Upper lobe of left lung (tissue), 4 donors: ENCODE measurements around the gene TMEM184A.

Source experiments
- EP300 ChIP-seq, 4 donors: sonication (generic); formaldehyde crosslinking; IDR thresholded peaks; one replicate each; pipeline ENCODE4 v1.5.1; 2017; ENCODE audit warnings: antibody characterized with exemption in 4 of 4, control low read depth in 2 of 4
- POLR2A ChIP-seq, 4 donors: fragments of 450-650 bp; IDR thresholded peaks; one replicate each; pipeline ENCODE4 v1.5.1; 2016 to 2017; ENCODE audit warnings: antibody characterized with exemption in 4 of 4, mild to moderate bottlenecking in 2 of 4
- TF ChIP-seq, protein P1 (sequence below), 6 experiments: fragments of 450-650 bp in 4 of 6; fragments of 200-600 bp in 2 of 6; sonication (generic) in 2 of 6; IDR thresholded peaks; one replicate each; pipeline ENCODE4 v1.5.1; 2016 to 2019; ENCODE audit warnings: antibody characterized with exemption in 6 of 6

DNA sequence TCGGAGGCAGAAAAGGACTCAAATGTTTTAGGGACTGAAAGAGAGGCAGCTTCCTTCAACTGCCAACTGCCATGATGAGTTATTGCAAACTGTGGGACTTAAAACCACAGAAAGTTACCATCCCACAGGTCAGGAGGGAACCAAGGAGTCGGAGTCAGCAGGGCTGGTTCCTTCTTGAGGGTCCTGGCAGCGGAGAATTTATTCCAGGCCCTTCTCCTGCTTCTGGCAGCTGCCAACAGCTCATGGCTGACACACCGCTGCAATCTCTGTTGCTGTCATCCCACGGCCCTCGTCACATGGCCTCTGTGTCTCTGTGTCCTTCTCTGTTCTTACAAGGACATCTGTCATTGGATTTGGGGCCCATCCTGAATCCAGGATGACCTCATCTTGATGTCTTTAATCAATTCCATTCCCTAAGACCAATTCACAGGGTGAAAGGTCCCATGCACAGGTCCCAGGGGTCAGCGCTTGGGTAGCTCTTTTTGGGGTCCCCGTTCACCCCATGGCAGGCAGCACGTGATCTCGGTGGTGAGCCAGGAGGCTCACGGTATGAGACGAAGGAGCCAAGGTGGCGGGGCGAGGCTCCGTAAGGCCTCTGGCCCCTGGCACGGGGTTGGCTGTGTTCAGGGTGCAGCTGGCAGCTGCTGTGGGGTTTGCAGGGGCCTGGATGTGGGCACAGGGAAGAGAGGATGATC is 41.2 kb upstream of the TMEM184A start:
- TF ChIP-seq, protein P1, sequence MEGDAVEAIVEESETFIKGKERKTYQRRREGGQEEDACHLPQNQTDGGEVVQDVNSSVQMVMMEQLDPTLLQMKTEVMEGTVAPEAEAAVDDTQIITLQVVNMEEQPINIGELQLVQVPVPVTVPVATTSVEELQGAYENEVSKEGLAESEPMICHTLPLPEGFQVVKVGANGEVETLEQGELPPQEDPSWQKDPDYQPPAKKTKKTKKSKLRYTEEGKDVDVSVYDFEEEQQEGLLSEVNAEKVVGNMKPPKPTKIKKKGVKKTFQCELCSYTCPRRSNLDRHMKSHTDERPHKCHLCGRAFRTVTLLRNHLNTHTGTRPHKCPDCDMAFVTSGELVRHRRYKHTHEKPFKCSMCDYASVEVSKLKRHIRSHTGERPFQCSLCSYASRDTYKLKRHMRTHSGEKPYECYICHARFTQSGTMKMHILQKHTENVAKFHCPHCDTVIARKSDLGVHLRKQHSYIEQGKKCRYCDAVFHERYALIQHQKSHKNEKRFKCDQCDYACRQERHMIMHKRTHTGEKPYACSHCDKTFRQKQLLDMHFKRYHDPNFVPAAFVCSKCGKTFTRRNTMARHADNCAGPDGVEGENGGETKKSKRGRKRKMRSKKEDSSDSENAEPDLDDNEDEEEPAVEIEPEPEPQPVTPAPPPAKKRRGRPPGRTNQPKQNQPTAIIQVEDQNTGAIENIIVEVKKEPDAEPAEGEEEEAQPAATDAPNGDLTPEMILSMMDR (IDR thresholded peaks at IDR 0.05), result no peak
- TF ChIP-seq POLR2A (IDR thresholded peaks at IDR 0.05) (no peak), EP300 (IDR thresholded peaks at IDR 0.05) (no peak)
